SKM-1 treated with dmso at 0.1 percent for 144 hours (cell line): ENCODE measurements around the gene DEFB118.
"Not testable (repeated sequence)": the region's sequence is repeated elsewhere in the genome, so short reads cannot be mapped to it uniquely, and the experiment has no call there.

Source experiments
- DNase-seq: peaks from one replicate; lab custom pipeline; 2025; ENCODE audit not compliant: unreplicated experiment; lab: John Stamatoyannopoulos, UW

Gene DEFB118

DNA sequence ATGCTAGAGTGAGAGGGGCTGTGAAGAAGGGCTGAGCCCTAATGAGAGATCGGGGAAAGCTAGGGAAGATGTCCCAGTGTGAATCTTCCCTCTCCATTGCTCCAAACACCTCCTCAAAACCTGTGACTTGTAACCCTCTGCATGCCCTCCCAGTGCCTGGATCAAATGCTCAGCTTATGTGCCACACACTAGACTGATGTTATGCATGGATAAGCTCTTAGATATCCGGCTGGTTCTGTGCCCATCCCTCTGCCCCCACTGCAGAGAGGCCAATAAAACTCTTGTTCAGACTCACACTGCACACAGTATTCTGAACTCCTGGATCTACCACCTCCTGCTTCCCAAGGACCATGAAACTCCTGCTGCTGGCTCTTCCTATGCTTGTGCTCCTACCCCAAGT lies at the start of gene DEFB118:
DEFB118 (plus strand) TSS at position 301 of the 400 bp plus-strand sequence; CDS start at position 351, 50 bp downstream.
- no peak for DNase-seq

DNA sequence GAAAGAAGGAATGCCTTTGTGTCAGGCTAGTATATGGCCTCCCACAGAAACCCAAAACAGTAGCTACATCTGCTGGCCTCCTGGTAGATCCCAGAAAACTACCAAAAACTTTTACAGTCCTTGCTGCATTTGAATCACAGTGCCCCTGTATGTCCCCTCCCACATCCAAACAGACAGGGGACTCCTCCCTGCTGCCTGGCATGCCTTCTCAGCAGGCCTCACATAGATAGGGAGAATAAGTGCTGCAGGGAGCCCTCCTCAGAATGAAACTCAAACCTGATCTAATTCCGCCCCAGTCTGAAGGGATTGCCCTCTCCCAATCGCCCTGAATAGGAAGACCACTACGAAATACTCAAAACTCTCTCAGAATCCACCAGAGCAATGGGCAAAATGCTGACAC lies 45.9 kb upstream of the DEFB118 start:
- DNase-seq, result no peak

- DNase-seq, result no peak
These were observed 37.5 kb upstream of the DEFB118 start for GRCh38 chr20:31330893-31331292.

DNA sequence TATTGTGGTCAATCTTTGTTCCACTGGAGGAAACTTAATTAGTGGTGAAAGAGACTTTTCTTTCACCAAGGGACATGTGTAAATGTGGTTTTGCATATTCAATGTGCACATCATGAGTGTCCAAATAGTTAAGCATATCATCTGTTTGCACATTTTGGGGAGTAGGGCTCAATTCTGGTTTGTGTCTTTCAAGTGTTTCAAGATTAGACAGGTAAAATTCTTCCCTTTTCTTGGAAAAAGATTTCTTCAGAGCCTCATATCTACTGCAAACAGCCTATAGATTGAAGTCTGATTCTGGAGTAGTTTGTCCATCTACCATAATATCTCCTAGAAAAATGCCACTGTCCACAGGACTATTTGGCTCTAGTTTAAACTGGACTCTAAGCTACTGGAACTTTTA lies 26.9 kb upstream of the DEFB118 start:
- no peak for DNase-seq

DNA sequence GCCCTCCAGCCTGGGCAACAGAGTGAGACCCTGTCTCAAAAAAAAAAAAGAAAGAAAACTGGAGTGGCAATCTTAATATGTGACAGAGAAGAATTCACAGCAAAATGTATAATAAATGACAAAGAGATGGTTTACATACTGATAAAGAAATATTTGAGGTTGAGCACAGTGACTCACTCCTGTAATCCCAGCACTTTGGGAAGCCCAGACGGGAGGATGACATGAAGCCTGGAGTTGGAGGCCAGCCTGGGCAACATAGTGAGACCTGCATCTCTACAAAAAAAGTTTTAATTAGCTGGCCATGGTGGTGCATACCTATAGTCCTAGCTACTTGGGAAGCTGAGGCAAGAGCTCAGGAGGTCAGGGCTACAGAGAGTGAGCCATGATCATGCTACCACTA lies 12.4 kb upstream of the DEFB118 start:
- DNase-seq, result no peak

DNA sequence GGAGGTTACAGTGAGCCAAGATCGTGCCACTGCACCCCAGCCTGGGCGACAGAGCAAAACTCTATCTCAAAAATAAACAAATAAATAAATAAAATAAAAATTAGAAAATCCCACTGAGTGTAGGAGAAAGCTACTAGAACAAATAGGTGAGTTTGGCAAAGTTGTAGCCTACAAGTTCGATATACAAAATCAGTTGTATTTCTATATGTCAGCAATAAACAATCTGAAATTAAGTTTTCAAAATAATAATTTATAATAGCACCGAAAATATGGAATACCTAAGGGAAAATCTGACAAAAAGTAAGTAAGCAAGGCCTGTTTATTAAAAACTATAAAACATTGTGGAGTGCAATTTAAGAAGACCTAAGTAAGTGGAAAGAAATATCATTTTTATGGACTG lies 5.1 kb upstream of the DEFB118 start:
- DNase-seq, result no peak

- DNase-seq, result not testable (repeated sequence)
These were observed 4.1 kb upstream of the DEFB118 start for GRCh38 chr20:31364272-31364671.

DNA sequence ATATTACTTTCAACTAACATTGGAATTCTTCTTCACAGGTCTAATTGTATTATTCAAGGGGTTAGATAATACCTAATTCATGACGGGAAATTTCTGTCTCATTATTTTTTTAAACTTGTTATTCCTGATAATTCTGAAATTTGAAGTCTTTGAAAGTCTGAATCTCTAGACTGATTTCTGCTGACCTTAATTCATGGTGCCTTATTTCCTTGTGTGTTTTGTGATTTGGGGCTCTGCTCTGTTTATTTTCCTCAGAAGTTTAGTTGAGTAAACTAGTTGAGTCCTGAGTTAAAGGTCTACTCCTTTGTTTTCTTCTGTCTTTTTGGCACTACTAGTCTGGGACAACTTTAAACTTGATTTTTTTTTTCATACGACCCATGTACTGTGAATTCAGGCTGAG lies 5.9 kb downstream of the DEFB118 start:
- DNase-seq, result no peak

GRCh38 chr20:31390490-31390889 lies 22.1 kb downstream of the DEFB118 start, which contains the start of gene DEFB119:
TSS of gene DEFB119 (minus strand) at chr20:31390590. CDS start at chr20:31390483, 107 bp downstream.
- no peak for DNase-seq

- DNase-seq, result no peak
These were observed 24.4 kb downstream of the DEFB118 start for GRCh38 chr20:31392836-31393235.

DNA sequence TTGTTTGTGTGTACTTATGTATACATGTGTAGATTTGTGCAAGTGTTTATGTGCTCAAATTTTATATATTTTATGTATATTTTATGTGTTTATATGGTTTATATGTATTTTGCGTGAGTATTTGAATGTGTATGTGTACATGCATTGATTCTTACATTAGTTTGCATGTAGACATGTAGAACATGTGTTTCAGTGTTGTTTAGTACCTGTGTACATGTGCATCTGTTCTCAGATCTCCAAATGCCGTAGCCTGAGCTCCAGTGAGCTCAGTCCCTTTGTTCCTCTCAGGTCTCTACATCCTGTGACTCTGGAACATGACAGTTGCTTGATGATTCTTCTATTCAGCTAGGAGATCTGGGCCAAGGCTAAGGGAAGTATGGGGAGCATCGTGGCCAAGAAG lies 26.5 kb downstream of the DEFB118 start:
- no peak for DNase-seq

DNA sequence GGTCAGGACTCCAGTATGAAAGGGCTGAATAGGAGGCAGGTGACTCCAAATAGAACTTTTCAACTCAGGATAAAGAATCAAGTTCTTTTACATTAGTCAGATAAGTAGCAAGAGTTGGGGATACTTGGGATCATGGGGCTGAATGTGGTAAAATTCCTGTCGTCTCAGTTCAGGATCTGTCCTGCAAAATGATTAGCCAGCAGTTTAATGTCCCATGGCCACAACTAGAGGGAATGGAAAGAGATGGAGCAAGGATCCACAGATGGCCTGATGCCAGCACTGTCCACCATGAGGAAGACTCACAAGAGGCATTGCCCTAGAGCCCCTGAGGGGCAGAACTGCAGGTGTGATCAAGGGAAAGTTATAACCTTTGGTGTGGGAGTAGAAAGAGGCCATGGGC lies 35.5 kb downstream of the DEFB118 start:
- no peak for DNase-seq

- DNase-seq, result no peak
These were observed 37.7 kb downstream of the DEFB118 start, which contains the start of gene DEFB121 for GRCh38 chr20:31406115-31406514. TSS of gene DEFB121 (minus strand) at chr20:31406215. CDS start at chr20:31406152, 63 bp downstream.

DNA sequence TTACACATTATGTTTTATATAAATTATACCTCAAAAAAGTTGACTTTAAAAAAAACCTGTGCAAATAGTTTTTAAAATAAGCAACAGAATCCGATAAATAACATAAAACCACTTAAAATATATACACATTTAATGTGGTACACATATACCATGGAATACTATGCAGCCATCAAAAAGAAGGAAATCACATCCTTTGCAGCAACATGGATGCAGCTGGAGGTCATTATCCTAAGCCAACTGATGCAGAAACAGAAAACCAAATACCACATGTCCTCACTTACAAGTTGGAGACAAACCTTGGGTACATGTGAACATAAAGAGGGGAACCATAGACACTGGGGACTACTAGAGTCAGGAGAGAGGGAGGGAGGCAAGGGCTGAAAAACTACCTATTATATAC lies 41.6 kb downstream of the DEFB118 start:
- no peak for DNase-seq

DNA sequence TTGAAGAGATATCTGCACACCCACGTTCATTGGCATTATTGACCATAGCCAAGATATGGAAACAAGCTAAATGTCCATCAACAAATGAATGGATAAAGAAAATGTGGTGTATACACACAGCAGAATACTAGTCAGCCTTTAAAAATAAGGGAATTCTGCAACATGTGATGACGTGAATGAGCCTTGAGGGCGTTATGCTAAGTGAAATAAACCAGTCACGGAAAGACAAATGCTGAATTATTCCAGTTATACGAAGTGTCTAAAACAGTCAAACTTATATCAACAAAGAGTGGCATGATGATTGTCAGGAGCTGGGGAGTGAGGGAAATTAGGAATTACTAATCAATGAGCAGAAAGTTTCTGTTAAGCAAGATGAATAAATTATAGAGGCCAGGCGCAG lies 46.0 kb downstream of the DEFB118 start:
- DNase-seq, result no peak

DNA sequence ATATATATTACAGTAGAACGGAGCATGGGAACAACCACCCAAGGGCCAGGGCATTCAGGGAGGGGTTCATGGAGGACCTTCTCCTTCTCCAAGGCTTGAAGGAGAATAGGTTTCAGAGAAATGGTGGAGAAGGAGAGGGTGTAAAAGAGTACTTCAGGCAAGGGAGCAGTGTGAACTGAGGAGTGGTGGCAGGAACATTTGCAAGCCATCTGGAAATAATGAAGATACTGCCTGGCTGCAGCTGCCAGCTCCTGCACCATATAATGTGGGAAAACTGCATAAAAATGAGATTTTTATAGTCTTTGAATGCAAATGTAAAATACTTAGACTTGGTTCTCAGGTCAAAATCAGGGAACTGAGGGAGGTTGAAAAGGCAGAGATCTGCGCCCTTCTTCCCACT lies 47.3 kb downstream of the DEFB118 start:
- no peak for DNase-seq

DNA sequence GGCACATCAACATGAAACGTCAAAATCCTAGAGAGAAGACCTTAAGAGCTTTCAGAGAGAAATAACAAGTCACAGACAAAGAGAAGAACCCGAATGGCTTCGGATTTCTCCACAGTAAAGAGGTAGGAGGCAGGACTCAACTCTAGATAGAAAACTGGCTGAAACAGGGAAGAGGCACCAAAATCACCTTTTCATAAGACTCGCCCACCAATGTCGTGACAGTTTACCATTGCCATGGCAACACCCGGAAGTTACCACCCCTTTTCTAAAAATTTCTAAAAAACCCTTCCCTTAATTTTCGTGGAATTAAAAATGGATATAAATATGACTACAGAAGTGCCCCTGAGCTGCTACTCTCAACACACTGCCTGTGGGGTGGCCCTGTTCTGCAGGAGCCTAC lies 49.9 kb downstream of the DEFB118 start:
- no peak for DNase-seq
